Ishikawa (cell line): Measurements from ENCODE around the gene MAN2B1.

Experiments used
- CEBPB ChIP-seq: IDR thresholded peaks from 2 replicates; pipeline ENCODE4 v1.6.1; 2012
- CREB1 ChIP-seq: IDR thresholded peaks from 2 replicates; pipeline ENCODE4 v1.6.1; 2012; ENCODE audit warnings: low read depth
- EGR1 ChIP-seq: IDR thresholded peaks from 2 replicates; pipeline ENCODE4 v1.6.1; 2012
- EP300 ChIP-seq: IDR thresholded peaks from 2 replicates; pipeline ENCODE4 v1.6.1; 2012; ENCODE audit warnings: borderline replicate concordance
- FOXM1 ChIP-seq: IDR thresholded peaks from 2 replicates; pipeline ENCODE4 v1.6.1; 2012; ENCODE audit warnings: low read depth, borderline replicate concordance
- MAX ChIP-seq: IDR thresholded peaks from 2 replicates; pipeline ENCODE4 v1.6.1; 2012
- NFIC ChIP-seq: IDR thresholded peaks from 2 replicates; pipeline ENCODE4 v1.6.1; 2012
- RAD21 ChIP-seq: IDR thresholded peaks from 2 replicates; pipeline ENCODE4 v1.6.1; 2012; ENCODE audit warnings: low read depth
- REST ChIP-seq: IDR thresholded peaks from 2 replicates; pipeline ENCODE4 v1.6.1; 2012; ENCODE audit warnings: low read depth, mild to moderate bottlenecking
- TAF1 ChIP-seq: IDR thresholded peaks from 2 replicates; pipeline ENCODE4 v1.6.1; 2012; ENCODE audit warnings: low read depth, mild to moderate bottlenecking
- TCF12 ChIP-seq: IDR thresholded peaks from 2 replicates; pipeline ENCODE4 v1.6.1; 2012; ENCODE audit warnings: low read depth
- TEAD4 ChIP-seq: IDR thresholded peaks from 2 replicates; pipeline ENCODE4 v1.6.1; 2012
- YY1 ChIP-seq: IDR thresholded peaks from 2 replicates; pipeline ENCODE4 v1.6.1; 2012; ENCODE audit warnings: low read depth
- ZBTB7A ChIP-seq: IDR thresholded peaks from 2 replicates; pipeline ENCODE4 v1.6.1; 2012; ENCODE audit warnings: low read depth
- TF ChIP-seq, protein P1 (sequence below): IDR thresholded peaks from 2 replicates; pipeline ENCODE4 v1.6.1; 2012

Gene MAN2B1

GRCh38 chr19:12685831-12686230 lies 19.3 kb upstream of the MAN2B1 start:
- TF ChIP-seq TAF1, result no peak
- TF ChIP-seq ZBTB7A, result no peak
- TF ChIP-seq CREB1, result no peak
- no peak for TF ChIP-seq EP300
- TF ChIP-seq TCF12, result no peak
- no peak for TF ChIP-seq FOXM1
- no peak for TF ChIP-seq MAX
- no peak for TF ChIP-seq CEBPB
- no peak for TF ChIP-seq NFIC
- TF ChIP-seq RAD21, result no peak
- no peak for TF ChIP-seq TEAD4
- no peak for TF ChIP-seq REST
- no peak for TF ChIP-seq YY1
- no peak for TF ChIP-seq EGR1
- TF ChIP-seq, protein P1, sequence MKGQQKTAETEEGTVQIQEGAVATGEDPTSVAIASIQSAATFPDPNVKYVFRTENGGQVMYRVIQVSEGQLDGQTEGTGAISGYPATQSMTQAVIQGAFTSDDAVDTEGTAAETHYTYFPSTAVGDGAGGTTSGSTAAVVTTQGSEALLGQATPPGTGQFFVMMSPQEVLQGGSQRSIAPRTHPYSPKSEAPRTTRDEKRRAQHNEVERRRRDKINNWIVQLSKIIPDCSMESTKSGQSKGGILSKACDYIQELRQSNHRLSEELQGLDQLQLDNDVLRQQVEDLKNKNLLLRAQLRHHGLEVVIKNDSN, result no peak

DNA sequence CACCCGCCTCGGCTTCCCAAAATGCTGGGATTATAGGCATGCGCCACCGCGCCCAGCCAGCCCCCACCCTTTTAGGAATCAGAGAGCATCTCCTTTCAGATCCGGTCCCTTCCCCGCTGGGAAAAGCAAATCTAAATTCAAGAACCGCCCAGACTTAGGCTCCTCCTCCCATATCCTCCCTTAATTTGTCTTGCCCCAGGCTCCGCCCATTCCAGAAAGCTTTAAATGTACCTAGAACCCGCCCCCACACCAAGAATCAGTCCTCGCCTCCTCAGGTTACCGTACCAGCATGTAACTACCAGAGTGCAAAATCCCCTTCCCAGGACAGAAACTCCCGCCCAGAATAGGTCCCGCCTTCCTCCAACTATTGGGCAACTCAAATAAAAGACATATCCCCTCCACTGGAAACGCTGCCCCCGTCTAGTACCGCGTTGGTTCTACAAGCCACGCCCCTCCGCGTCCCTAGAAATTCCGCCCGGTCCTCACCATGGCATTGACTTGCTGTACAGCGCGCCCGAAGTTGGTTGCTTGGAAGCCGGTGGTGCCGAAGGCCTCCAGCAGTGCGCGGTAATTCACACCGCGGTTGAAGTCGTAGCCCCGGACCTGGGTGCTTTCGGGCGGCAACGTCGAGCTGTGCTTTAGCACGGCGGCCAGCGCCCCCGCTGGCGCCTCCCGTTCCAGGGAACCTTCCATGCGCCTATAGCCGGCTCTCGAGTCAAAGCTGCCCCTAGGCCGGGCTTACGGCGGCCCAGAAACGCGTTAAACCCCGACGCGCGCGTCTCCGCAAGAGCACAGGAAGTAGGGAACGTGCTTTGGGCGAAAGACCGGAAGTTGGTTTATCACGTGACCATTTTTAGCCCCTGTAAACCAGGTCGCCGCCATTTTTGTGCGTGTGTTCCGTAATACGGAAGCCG lies 14.8 kb upstream of the MAN2B1 start, which contains the start of gene DHPS:
Gene DHPS, minus strand, starts transcription at position 807 of the 914 bp plus-strand sequence. Its CDS starts 114 bp downstream, at position 693.
- 0 out of 2 replicates have a peak, but pooled peaks have one; percentile 31 for TF ChIP-seq TCF12
- TF ChIP-seq ZBTB7A, result no peak
- TF ChIP-seq, protein P1, result peak; percentile 95
- 0 out of 2 replicates have a peak, but pooled peaks have one; percentile 45 for TF ChIP-seq EGR1
- TF ChIP-seq REST, result no peak
- no peak for TF ChIP-seq NFIC
- TF ChIP-seq YY1, result peak; percentile 95
- TF ChIP-seq TEAD4, result no peak
- peak; percentile 28; the same call in 1 of the 2 replicates for TF ChIP-seq EP300
- TF ChIP-seq MAX, result peak; percentile 80
- no peak for TF ChIP-seq RAD21
- peak; percentile 84 for TF ChIP-seq CEBPB
- TF ChIP-seq FOXM1, result no peak; the same call in 1 of the 2 replicates
- peak; percentile 28; the same call in 1 of the 2 replicates for TF ChIP-seq CREB1
- TF ChIP-seq TAF1, result peak; percentile 63

DNA sequence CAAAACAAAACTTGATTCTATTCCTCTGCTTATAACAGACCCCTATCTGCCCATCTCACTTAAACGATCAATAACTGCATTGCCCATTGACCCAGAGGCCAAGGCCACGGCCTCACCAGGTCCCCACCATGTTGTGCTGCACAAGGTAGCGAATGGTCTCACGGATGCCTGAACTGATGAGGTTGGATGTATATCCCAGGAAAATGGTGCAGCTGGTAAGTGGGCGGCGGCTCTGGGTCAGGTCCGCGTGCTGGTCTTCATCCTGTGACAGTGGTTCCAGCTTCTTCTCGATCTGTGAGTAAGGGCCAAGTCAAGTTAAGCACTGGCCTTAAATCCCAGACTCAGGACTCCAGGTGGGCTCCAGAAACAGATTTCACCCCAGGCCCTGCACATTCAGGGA lies 13.5 kb upstream of the MAN2B1 start:
- TF ChIP-seq TEAD4 (no peak), FOXM1 (no peak), REST (no peak), YY1 (no peak), TAF1 (no peak), EGR1 (no peak), ZBTB7A (no peak), NFIC (no peak)
- TF ChIP-seq, protein P1, result no peak
